Panc1 (cell line): ENCODE results near the gene PBX1. TPM values are rescaled to one million over a fixed set of nuclear protein-coding genes. Genes with fewer than 3 reads are reported as not detected.
A peak's percentile ranks its signal among the peaks of the same experiment; 100 is the strongest.

Source experiments
- ATAC-seq: fragments of 200-7000 bp; cut with Tn5 transposase; 2 replicates; pipeline ENCODE4 v1.9.1; 2020; ENCODE audit warnings: mild to moderate bottlenecking, moderate library complexity
- Bru-seq: library from RNA; stranded (reverse); fragments of 400-500 nt; gene quantifications from one replicate; lab custom pipeline; 2021; lab: Mats Ljungman, UMichigan
- BruChase-seq, 2 experiments: library from RNA; stranded (reverse); fragments of 400-500 nt; gene quantifications; one replicate each; lab custom pipeline; 2021; lab: Mats Ljungman, UMichigan
- BruUV-seq: library from RNA; stranded (reverse); fragments of 400-500 nt; replicated peaks from 2 replicates; lab custom pipeline; 2021; lab: Mats Ljungman, UMichigan
- CTCF ChIA-PET: fragments of 300-600 bp; sonication (Branson Sonifier 250); formaldehyde crosslinking; loops from one replicate; lab custom pipeline; 2022; ENCODE audit warnings: antibody characterized with exemption; lab: Charles Lee
- POLR2A ChIA-PET: fragments of 300-600 bp; sonication (Branson Sonifier 250); formaldehyde crosslinking; loops from one replicate; lab custom pipeline; 2022; ENCODE audit warnings: antibody characterized with exemption; lab: Charles Lee
- DNase-seq: peaks from one replicate; pipeline ENCODE4 v3.0.0-alpha.2; 2010; ENCODE audit warnings: low read depth, low spot score
- H3K27ac ChIP-seq: 2 replicates; pipeline ENCODE4 v1.5.1; 2011; ENCODE audit warnings: mild to moderate bottlenecking, low read length, inconsistent platforms
- H3K27me3 ChIP-seq: fragments of 200-500 bp; sonication (Bioruptor generic); 2 replicates; pipeline ENCODE4 v1.6.0; 2014; ENCODE audit warnings: low read length, inconsistent platforms; ENCODE audit not compliant: control insufficient read depth, insufficient read depth
- H3K36me3 ChIP-seq: fragments of 200-500 bp; sonication (Bioruptor generic); 2 replicates; pipeline ENCODE4 v1.5.1; 2014; ENCODE audit warnings: inconsistent platforms, mild to moderate bottlenecking, low read length, moderate library complexity; ENCODE audit not compliant: control insufficient read depth, insufficient read depth
- H3K4me1 ChIP-seq: 2 replicates; pipeline ENCODE4 v1.5.1; 2011; ENCODE audit warnings: inconsistent platforms, mild to moderate bottlenecking, low read length, moderate library complexity; ENCODE audit not compliant: control insufficient read depth, insufficient read depth
- H3K4me3 ChIP-seq, 2 experiments: 2 replicates each; pipeline ENCODE4 v1.5.1; 2011 to 2012; ENCODE audit warnings: low read depth in 2 of 2, low read length in 2 of 2, mild to moderate bottlenecking in 2 of 2, inconsistent platforms in 1 of 2, moderate library complexity in 1 of 2
- H3K9me3 ChIP-seq: fragments of 200-500 bp; sonication (Bioruptor generic); 2 replicates; pipeline ENCODE4 v1.5.1; 2014; ENCODE audit warnings: low read depth, mild to moderate bottlenecking, inconsistent platforms, low read length, moderate library complexity; ENCODE audit not compliant: control insufficient read depth, insufficient read depth
- CTCF ChIP-seq: fragments of 450-650 bp; IDR thresholded peaks from 2 replicates; pipeline ENCODE4 v1.5.1; 2017; ENCODE audit warnings: mild to moderate bottlenecking
- POLR2AphosphoS5 ChIP-seq: IDR thresholded peaks from 2 replicates; pipeline ENCODE4 v1.6.1; 2012; ENCODE audit warnings: mild to moderate bottlenecking, low read depth, low read length, moderate library complexity
- REST ChIP-seq, 2 experiments: IDR thresholded peaks; 2 replicates each; pipeline ENCODE4 v1.6.1; 2011 to 2012; ENCODE audit warnings: low read depth in 2 of 2, control low read depth in 1 of 2, low read length in 1 of 2, mild to moderate bottlenecking in 1 of 2, moderate library complexity in 1 of 2; ENCODE audit not compliant: insufficient read depth in 1 of 2
- SIN3A ChIP-seq: IDR thresholded peaks from 2 replicates; pipeline ENCODE4 v1.6.1; 2012; ENCODE audit warnings: low read depth, mild to moderate bottlenecking, low read length, moderate library complexity, borderline replicate concordance; ENCODE audit not compliant: insufficient read depth
- TCF7L2 ChIP-seq: IDR thresholded peaks from 2 replicates; pipeline ENCODE4 v1.6.1; 2011; ENCODE audit warnings: mild to moderate bottlenecking, low read depth, low read length, inconsistent platforms
- in situ Hi-C: cut with HindIII; loops from 2 replicates; pipeline ENCODE4 v1.10.0; 2016; ENCODE audit warnings: low sequenced_read_pairs, low pct_unique_long_range_greater_than_20kb
- intact Hi-C: fragments of 100-400 bp; cut with micrococcal nuclease; formaldehyde crosslinking; loops from one replicate; pipeline ENCODE4 v1.10.0; 2022; ENCODE audit not compliant: unreplicated experiment
- long read RNA-seq: library from polyadenylated mRNA; unstranded; transcript quantifications from one replicate; pipeline ENCODE4 v2.0.0, GENCODE V29; 2021; ENCODE audit not compliant: unreplicated experiment
- polyA plus RNA-seq: library from polyadenylated mRNA; unstranded; fragments of >200 nt; gene quantifications from one replicate; pipeline ENCODE4 v1.2.1, GENCODE V29; 2012; ENCODE audit warnings: missing spikeins; ENCODE audit not compliant: insufficient read length
- total RNA-seq: library from RNA; stranded (reverse); gene quantifications from one replicate; pipeline ENCODE4 v1.2.1, GENCODE V29; 2021; ENCODE audit not compliant: unreplicated experiment

Gene PBX1
- 2.0 TPM for total RNA-seq
- 0.59 TPM for polyA plus RNA-seq
- percentile 34 among the genes with signal in this experiment for Bru-seq, nascent RNA
- percentile 33 among the genes with signal in this experiment for BruChase-seq, experiment 1, labeled RNA remaining after a 2-hour chase
- BruChase-seq, experiment 2, labeled RNA remaining after a 6-hour chase, result percentile 34 among the genes with signal in this experiment
- long read RNA-seq, full-length matches to known transcripts, result 1 of 2 reads
- long read RNA-seq, partial matches to known transcripts, result 0 of 2 reads
- long read RNA-seq, other reads (novel, unspliced or antisense), result 1 of 2 reads

- ChIA-PET POLR2A (interaction anchor here (0.5 kb wide), 1 partner anchor 1997 kb away, joined by 5 read pairs; the partner anchor contains the start of gene UAP1), CTCF (no interaction called here)
- Histone ChIP-seq H3K27ac (peak within 1 kb of the TSS; percentile 51; the same call in 1 of the 2 replicates), H3K9me3 (no peaks in the 10 kb centered on the region), H3K36me3 (no peaks in the 10 kb centered on the region; the same call in 1 of the 2 replicates), H3K4me3 (peak within 1 kb of the TSS; percentile 48), H3K27me3 (peaks cover 12% of the 10 kb centered on the region), H3K4me1 (peaks cover 6% of the 10 kb centered on the region; the same call in 1 of the 2 replicates)
- peak; percentile 51 for DNase-seq
- TF ChIP-seq POLR2AphosphoS5 (no peak), SIN3A (no peak), REST (IDR thresholded peaks at IDR 0.05; ENCODE audit: insufficient read depth in 1 of 2, low read depth in 2 of 2, low read length in 1 of 2) (no peak)
- in situ Hi-C loops (no loop called here), intact Hi-C loops (no loop called here)
- ATAC-seq, result peak; percentile 100
- BruUV-seq, result no TSS peak
These were observed at the start of gene PBX1 for GRCh38 chr1:164558461-164559341. TSS of gene PBX1 (plus strand) at chr1:164559184.

GRCh38 chr1:164510435-164510834, 48.5 kb upstream of the PBX1 start:
- TF ChIP-seq TCF7L2 (no peak), POLR2AphosphoS5 (no peak), CTCF (no peak), SIN3A (no peak), REST (IDR thresholded peaks at IDR 0.05; ENCODE audit: insufficient read depth in 1 of 2, low read depth in 2 of 2, low read length in 1 of 2) (no peak)
- Histone ChIP-seq H3K27me3 (no peaks in the 10 kb centered on the region), H3K4me1 (no peaks in the 10 kb centered on the region), H3K36me3 (no peaks in the 10 kb centered on the region), H3K4me3 (no peak overlapping the region), H3K27ac (no peak overlapping the region), H3K9me3 (no peaks in the 10 kb centered on the region)
- intact Hi-C loops (no loop called here), in situ Hi-C loops (no loop called here)
- BruUV-seq, result no TSS peak
- ChIA-PET CTCF (no interaction called here), POLR2A (no interaction called here)
- DNase-seq, result no peak
- no peak for ATAC-seq
